C1 segment of cervical spinal cord (tissue), 14 donors: Measurements from ENCODE around the gene JMJD1C.
"Not testable (repeated sequence)": the region's sequence is repeated elsewhere in the genome, so short reads cannot be mapped to it uniquely, and the experiment has no call there.

ENCODE experiments used
- DNase-seq, 14 donors: peaks; one replicate each; lab custom pipeline; 2025; lab: John Stamatoyannopoulos, UW

Gene JMJD1C

GRCh38 chr10:63294781-63295180 is 171.0 kb downstream of the JMJD1C start:
- no peak for DNase-seq

GRCh38 chr10:63292847-63293246 is 172.9 kb downstream of the JMJD1C start:
- DNase-seq = not testable (repeated sequence)

- DNase-seq = no peak
These were observed 177.6 kb downstream of the JMJD1C start for GRCh38 chr10:63288170-63288569.

GRCh38 chr10:63286754-63287264 is 179.0 kb downstream of the JMJD1C start:
- no peak for DNase-seq

GRCh38 chr10:63286340-63286739 is 179.4 kb downstream of the JMJD1C start:
- no peak for DNase-seq

GRCh38 chr10:63283901-63284300 is 181.9 kb downstream of the JMJD1C start:
- not testable (repeated sequence) for DNase-seq

- no peak for DNase-seq
These were observed 182.7 kb downstream of the JMJD1C start for GRCh38 chr10:63283093-63283492.

GRCh38 chr10:63281967-63282366 is 183.8 kb downstream of the JMJD1C start:
- no peak for DNase-seq

- no peak for DNase-seq
These were observed 185.4 kb downstream of the JMJD1C start for GRCh38 chr10:63280386-63280785.

GRCh38 chr10:63275094-63275493 is 190.7 kb downstream of the JMJD1C start:
- DNase-seq = no peak

GRCh38 chr10:63273577-63273976 is 192.2 kb downstream of the JMJD1C start:
- DNase-seq = no peak

- DNase-seq = peak; percentile 11 to 91 (median 81)
These were observed 196.8 kb downstream of the JMJD1C start for GRCh38 chr10:63268798-63269503.

GRCh38 chr10:63268149-63268797 is 197.5 kb downstream of the JMJD1C start:
- DNase-seq = peak in 1 of 14 donors; percentile 37

- peak in 3 of 14 donors; percentile 6 to 37 (median 11) for DNase-seq
These were observed 198.2 kb downstream of the JMJD1C start for GRCh38 chr10:63267414-63268148.

- DNase-seq = peak in 1 of 14 donors; percentile 43
These were observed 199.1 kb downstream of the JMJD1C start for GRCh38 chr10:63266391-63267316.

- DNase-seq = no peak
These were observed 200.0 kb downstream of the JMJD1C start for GRCh38 chr10:63265683-63266235.

- peak in 4 of 14 donors; percentile 6 to 27 (median 13) for DNase-seq
These were observed 200.6 kb downstream of the JMJD1C start for GRCh38 chr10:63265222-63265617.

GRCh38 chr10:63264617-63265221 is 201.1 kb downstream of the JMJD1C start:
- no peak for DNase-seq

- no peak for DNase-seq
These were observed 203.2 kb downstream of the JMJD1C start for GRCh38 chr10:63262430-63263073.

- no peak for DNase-seq
These were observed 204.3 kb downstream of the JMJD1C start for GRCh38 chr10:63261496-63261895.
